K562 (cell line): ENCODE data around the gene ANGEL2. TPM values are rescaled to one million over a fixed set of nuclear protein-coding genes. Genes with fewer than 3 reads are reported as not detected.

Source experiments
- EHMT2 ChIP-seq: fragments of 450-650 bp; IDR thresholded peaks from 2 replicates; pipeline ENCODE4 v1.6.1; 2018; ENCODE audit warnings: antibody characterized with exemption
- GTF2E2 ChIP-seq: fragments of 200-800 bp; sonication (Bioruptor generic); IDR thresholded peaks from 2 replicates; pipeline ENCODE4 v1.6.1; 2016; ENCODE audit warnings: missing genetic modification characterization, missing compliant biosample characterization
- HDAC8 ChIP-seq: fragments of 450-650 bp; IDR thresholded peaks from 2 replicates; pipeline ENCODE4 v1.6.1; 2016; ENCODE audit warnings: mild to moderate bottlenecking, missing genetic modification characterization, moderate library complexity, missing compliant biosample characterization
- MAFK ChIP-seq: IDR thresholded peaks from 2 replicates; pipeline ENCODE4 v1.6.1; 2011; ENCODE audit warnings: low read length, improper control_type of control experiment
- MCM5 ChIP-seq: fragments of 450-650 bp; IDR thresholded peaks from 2 replicates; pipeline ENCODE4 v1.6.1; 2016; ENCODE audit warnings: low read depth
- MEIS2 ChIP-seq: fragments of 450-650 bp; IDR thresholded peaks from 2 replicates; pipeline ENCODE4 v1.6.1; 2014; ENCODE audit warnings: mild to moderate bottlenecking; ENCODE audit not compliant: partially characterized antibody
- MTF1 ChIP-seq: fragments of 250-450 bp; sonication (Bioruptor Pico); IDR thresholded peaks from 2 replicates; pipeline ENCODE4 v1.9.0; 2021; ENCODE audit warnings: moderate library complexity, mild to moderate bottlenecking, inconsistent platforms, borderline replicate concordance
- NR4A1 ChIP-seq, 2 experiments: fragments of 250-450 bp in 1 of 2; fragments of 450-650 bp in 1 of 2; sonication (Bioruptor Pico) in 1 of 2; IDR thresholded peaks; 2 replicates each; pipeline versions ENCODE4 v1.4.0 to v1.6.1; 2016 to 2020; ENCODE audit warnings: mild to moderate bottlenecking in 2 of 2, missing compliant biosample characterization in 1 of 2, missing genetic modification characterization in 1 of 2, moderate library complexity in 1 of 2
- RFX1 ChIP-seq: fragments of 450-650 bp; IDR thresholded peaks from 2 replicates; pipeline ENCODE4 v1.6.1; 2016; ENCODE audit warnings: mild to moderate bottlenecking, moderate library complexity
- RFX5 ChIP-seq: IDR thresholded peaks from 2 replicates; pipeline ENCODE4 v1.6.1; 2011; ENCODE audit warnings: low read depth, mild to moderate bottlenecking, improper control_type of control experiment, low read length
- SLC30A9 ChIP-seq: fragments of 250-450 bp; sonication (Bioruptor Pico); IDR thresholded peaks from 2 replicates; pipeline ENCODE4 v1.8.0; 2022; ENCODE audit warnings: mild to moderate bottlenecking, moderate library complexity
- SMAD2 ChIP-seq: fragments of 150-350 bp; IDR thresholded peaks from 2 replicates; pipeline ENCODE4 v1.6.1; 2014; ENCODE audit warnings: low read depth, mild to moderate bottlenecking, low read length
- SUPT5H ChIP-seq: fragments of 450-650 bp; IDR thresholded peaks from 2 replicates; pipeline ENCODE4 v1.6.1; 2016
- TCF3 ChIP-seq: sonication (generic); formaldehyde crosslinking; IDR thresholded peaks from 2 replicates; pipeline ENCODE4 v1.4.0; 2020; ENCODE audit warnings: mild to moderate bottlenecking, missing genetic modification reagents
- ZNF507 ChIP-seq: conservative IDR thresholded peaks from 2 replicates; pipeline ENCODE4 v1.6.1; 2017; ENCODE audit warnings: missing genetic modification characterization, missing compliant biosample characterization
- polyA plus RNA-seq, 8 experiments: library from polyadenylated mRNA; depleted of rRNA in 4 of 8; stranded (reverse) in 5 of 8; unstranded in 3 of 8; fragments of >200 nt; fragmentation: Nextera tagmentation in 2 of 8; fragmentation: Illumina TruSeq in 1 of 8; extraction: Ambion mirVana in 2 of 8; extraction: Trizol in 1 of 8; gene quantifications; 2 replicates each; pipeline versions ENCODE4 v1.2.1 to v1.2.3, GENCODE V29; 2011 to 2014; ENCODE audit warnings: inconsistent platforms in 1 of 8, missing spikeins in 1 of 8
- total RNA-seq, 7 experiments: library from RNA; depleted of rRNA in 6 of 7; stranded (reverse); fragments of >200 nt in 6 of 7; fragmentation: Illumina TruSeq in 2 of 7; extraction: Trizol in 2 of 7; gene quantifications; 2 replicates each; pipeline versions ENCODE4 v1.2.1 to v1.2.3, GENCODE V29; 2011 to 2021; ENCODE audit warnings: low replicate concordance in 1 of 7
- TF ChIP-seq, protein P1 (sequence below): fragments of 450-650 bp; formaldehyde crosslinking; IDR thresholded peaks from 2 replicates; pipeline ENCODE4 v1.4.0; 2020; ENCODE audit warnings: mild to moderate bottlenecking, moderate library complexity
- TF ChIP-seq, protein P2 (sequence below): fragments of 200-800 bp; sonication (Bioruptor generic); IDR thresholded peaks from 2 replicates; pipeline ENCODE4 v1.6.1; 2016; ENCODE audit warnings: missing genetic modification characterization, missing compliant biosample characterization
- TF ChIP-seq, protein P3 (sequence below): sonication (generic); formaldehyde crosslinking; IDR thresholded peaks from 2 replicates; pipeline ENCODE4 v1.8.1; 2023; ENCODE audit warnings: mild to moderate bottlenecking, missing genetic modification reagents, moderate library complexity
- TF ChIP-seq, protein P4 (sequence below), 2 experiments: fragments of 450-650 bp in 1 of 2; sonication (generic) in 1 of 2; formaldehyde crosslinking in 1 of 2; IDR thresholded peaks in 1 of 2; conservative IDR thresholded peaks in 1 of 2; 2 replicates each; pipeline versions ENCODE4 v1.6.1 to v1.8.1; 2016 to 2023; ENCODE audit warnings: mild to moderate bottlenecking in 2 of 2, moderate library complexity in 2 of 2, inconsistent platforms in 1 of 2, missing genetic modification reagents in 1 of 2
- TF ChIP-seq, protein P5 (sequence below): sonication (generic); formaldehyde crosslinking; IDR thresholded peaks from 2 replicates; pipeline ENCODE4 v1.8.0; 2022; ENCODE audit warnings: mild to moderate bottlenecking, low read depth, missing genetic modification reagents

ANGEL2 gene
- total and polyA plus RNA-seq, 9 of the 15 experiments (the other 6 are each of a cell fraction or from before 2014, with no cell fraction given), result 6.8 to 34.6 (median 26.2) TPM

DNA sequence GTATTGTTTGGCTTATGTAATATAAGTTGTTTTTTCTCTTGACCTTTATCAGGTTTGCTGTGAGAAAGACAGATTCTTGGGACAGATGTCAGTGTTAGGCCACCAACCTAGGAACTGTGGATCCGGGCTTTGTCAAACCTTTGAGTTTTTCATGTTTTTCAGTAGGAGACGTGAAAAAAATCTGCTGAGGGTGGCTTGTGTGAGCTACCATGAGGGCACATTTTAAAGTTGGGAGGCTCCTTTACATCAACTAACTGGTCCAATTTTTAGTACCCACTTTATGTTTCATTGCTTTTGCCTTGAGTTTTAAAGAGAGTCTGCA lies 36.2 kb upstream of the ANGEL2 start (continued):
- TF ChIP-seq, protein P1, sequence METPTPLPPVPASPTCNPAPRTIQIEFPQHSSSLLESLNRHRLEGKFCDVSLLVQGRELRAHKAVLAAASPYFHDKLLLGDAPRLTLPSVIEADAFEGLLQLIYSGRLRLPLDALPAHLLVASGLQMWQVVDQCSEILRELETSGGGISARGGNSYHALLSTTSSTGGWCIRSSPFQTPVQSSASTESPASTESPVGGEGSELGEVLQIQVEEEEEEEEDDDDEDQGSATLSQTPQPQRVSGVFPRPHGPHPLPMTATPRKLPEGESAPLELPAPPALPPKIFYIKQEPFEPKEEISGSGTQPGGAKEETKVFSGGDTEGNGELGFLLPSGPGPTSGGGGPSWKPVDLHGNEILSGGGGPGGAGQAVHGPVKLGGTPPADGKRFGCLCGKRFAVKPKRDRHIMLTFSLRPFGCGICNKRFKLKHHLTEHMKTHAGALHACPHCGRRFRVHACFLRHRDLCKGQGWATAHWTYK, result no peak
- TF ChIP-seq MTF1 (CRISPR knock-in tag) (no peak), TCF3 (no peak), SLC30A9 (no peak), MEIS2 (no peak), ZNF507 (no peak), MCM5 (no peak), SUPT5H (no peak), EHMT2 (no peak), RFX5 (no peak), HDAC8 (tag) (no peak), GTF2E2 (tag) (peak; percentile 36; the same call in 1 of the 2 replicates), RFX1 (no peak), NR4A1 (CRISPR knock-in tag; IDR thresholded peaks at IDR 0.05) (no peak), NR4A1 (tag; IDR thresholded peaks at IDR 0.05) (no peak), MAFK (no peak; the same call in 1 of the 2 replicates), SMAD2 (no peak)
- TF ChIP-seq, protein P2, sequence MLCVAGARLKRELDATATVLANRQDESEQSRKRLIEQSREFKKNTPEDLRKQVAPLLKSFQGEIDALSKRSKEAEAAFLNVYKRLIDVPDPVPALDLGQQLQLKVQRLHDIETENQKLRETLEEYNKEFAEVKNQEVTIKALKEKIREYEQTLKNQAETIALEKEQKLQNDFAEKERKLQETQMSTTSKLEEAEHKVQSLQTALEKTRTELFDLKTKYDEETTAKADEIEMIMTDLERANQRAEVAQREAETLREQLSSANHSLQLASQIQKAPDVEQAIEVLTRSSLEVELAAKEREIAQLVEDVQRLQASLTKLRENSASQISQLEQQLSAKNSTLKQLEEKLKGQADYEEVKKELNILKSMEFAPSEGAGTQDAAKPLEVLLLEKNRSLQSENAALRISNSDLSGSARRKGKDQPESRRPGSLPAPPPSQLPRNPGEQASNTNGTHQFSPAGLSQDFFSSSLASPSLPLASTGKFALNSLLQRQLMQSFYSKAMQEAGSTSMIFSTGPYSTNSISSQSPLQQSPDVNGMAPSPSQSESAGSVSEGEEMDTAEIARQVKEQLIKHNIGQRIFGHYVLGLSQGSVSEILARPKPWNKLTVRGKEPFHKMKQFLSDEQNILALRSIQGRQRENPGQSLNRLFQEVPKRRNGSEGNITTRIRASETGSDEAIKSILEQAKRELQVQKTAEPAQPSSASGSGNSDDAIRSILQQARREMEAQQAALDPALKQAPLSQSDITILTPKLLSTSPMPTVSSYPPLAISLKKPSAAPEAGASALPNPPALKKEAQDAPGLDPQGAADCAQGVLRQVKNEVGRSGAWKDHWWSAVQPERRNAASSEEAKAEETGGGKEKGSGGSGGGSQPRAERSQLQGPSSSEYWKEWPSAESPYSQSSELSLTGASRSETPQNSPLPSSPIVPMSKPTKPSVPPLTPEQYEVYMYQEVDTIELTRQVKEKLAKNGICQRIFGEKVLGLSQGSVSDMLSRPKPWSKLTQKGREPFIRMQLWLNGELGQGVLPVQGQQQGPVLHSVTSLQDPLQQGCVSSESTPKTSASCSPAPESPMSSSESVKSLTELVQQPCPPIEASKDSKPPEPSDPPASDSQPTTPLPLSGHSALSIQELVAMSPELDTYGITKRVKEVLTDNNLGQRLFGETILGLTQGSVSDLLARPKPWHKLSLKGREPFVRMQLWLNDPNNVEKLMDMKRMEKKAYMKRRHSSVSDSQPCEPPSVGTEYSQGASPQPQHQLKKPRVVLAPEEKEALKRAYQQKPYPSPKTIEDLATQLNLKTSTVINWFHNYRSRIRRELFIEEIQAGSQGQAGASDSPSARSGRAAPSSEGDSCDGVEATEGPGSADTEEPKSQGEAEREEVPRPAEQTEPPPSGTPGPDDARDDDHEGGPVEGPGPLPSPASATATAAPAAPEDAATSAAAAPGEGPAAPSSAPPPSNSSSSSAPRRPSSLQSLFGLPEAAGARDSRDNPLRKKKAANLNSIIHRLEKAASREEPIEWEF, result no peak
- TF ChIP-seq, protein P3, sequence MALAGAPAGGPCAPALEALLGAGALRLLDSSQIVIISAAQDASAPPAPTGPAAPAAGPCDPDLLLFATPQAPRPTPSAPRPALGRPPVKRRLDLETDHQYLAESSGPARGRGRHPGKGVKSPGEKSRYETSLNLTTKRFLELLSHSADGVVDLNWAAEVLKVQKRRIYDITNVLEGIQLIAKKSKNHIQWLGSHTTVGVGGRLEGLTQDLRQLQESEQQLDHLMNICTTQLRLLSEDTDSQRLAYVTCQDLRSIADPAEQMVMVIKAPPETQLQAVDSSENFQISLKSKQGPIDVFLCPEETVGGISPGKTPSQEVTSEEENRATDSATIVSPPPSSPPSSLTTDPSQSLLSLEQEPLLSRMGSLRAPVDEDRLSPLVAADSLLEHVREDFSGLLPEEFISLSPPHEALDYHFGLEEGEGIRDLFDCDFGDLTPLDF, result no peak
- TF ChIP-seq, protein P4, sequence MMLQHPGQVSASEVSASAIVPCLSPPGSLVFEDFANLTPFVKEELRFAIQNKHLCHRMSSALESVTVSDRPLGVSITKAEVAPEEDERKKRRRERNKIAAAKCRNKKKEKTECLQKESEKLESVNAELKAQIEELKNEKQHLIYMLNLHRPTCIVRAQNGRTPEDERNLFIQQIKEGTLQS (IDR thresholded peaks at IDR 0.05), result peak; percentile 6; the same call in 1 of the 2 replicates
- TF ChIP-seq, protein P4 (CRISPR knock-in tag; conservative IDR thresholded peaks at IDR 0.05), result no peak
- TF ChIP-seq, protein P5, sequence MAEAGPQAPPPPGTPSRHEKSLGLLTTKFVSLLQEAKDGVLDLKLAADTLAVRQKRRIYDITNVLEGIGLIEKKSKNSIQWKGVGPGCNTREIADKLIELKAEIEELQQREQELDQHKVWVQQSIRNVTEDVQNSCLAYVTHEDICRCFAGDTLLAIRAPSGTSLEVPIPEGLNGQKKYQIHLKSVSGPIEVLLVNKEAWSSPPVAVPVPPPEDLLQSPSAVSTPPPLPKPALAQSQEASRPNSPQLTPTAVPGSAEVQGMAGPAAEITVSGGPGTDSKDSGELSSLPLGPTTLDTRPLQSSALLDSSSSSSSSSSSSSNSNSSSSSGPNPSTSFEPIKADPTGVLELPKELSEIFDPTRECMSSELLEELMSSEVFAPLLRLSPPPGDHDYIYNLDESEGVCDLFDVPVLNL (CRISPR knock-in tag), result no peak
